H1 (cell line): Measurements from ENCODE around the gene RB1. TPM values are rescaled to one million over a fixed set of nuclear protein-coding genes. Genes with fewer than 3 reads are reported as not detected.

Source experiments
- CTCF ChIA-PET: fragments of 300-600 bp; sonication (Branson Sonifier 250); formaldehyde crosslinking; loops from one replicate; lab custom pipeline; 2021; ENCODE audit not compliant: partially characterized antibody; lab: Charles Lee
- POLR2A ChIA-PET: fragments of 300-600 bp; sonication (Branson Sonifier 250); formaldehyde crosslinking; loops from one replicate; lab custom pipeline; 2021; ENCODE audit warnings: inconsistent platforms; ENCODE audit not compliant: partially characterized antibody; lab: Charles Lee
- DNase-seq, 2 experiments: peaks; one replicate each; pipeline versions ENCODE4 v3.0.0 to v3.0.0-alpha.2; 2010 to 2022; ENCODE audit warnings: low spot score in 2 of 2, low read depth in 1 of 2, mixed read lengths in 1 of 2
- FAIRE-seq: peaks from 2 replicates; lab custom pipeline; 2011; peaks lifted over from hg19 to GRCh38; lab: Jason Lieb, UNC
- H2AFZ ChIP-seq: 2 replicates; pipeline ENCODE4 v1.8.1; 2012; ENCODE audit warnings: low read length, inconsistent platforms
- H2AK5ac ChIP-seq: 2 replicates; pipeline ENCODE4 v1.6.1; 2013; ENCODE audit warnings: low read depth, low read length
- H2BK120ac ChIP-seq: replicated peaks from 2 replicates; pipeline ENCODE3; 2013; ENCODE audit warnings: low read depth, low read length, inconsistent platforms
- H2BK12ac ChIP-seq: 2 replicates; pipeline ENCODE4 v1.6.1; 2013; ENCODE audit warnings: low read depth, low read length
- H2BK15ac ChIP-seq: 2 replicates; pipeline ENCODE4 v1.6.1; 2013; ENCODE audit warnings: low read length
- H2BK20ac ChIP-seq: 2 replicates; pipeline ENCODE4 v1.6.1; 2013; ENCODE audit warnings: low read length
- H2BK5ac ChIP-seq: 2 replicates; pipeline ENCODE4 v1.6.1; 2013; ENCODE audit warnings: low read depth, low read length
- H3K14ac ChIP-seq: 2 replicates; pipeline ENCODE4 v1.6.1; 2013; ENCODE audit warnings: inconsistent platforms; ENCODE audit not compliant: insufficient read length
- H3K18ac ChIP-seq: 2 replicates; pipeline ENCODE4 v1.6.1; 2013; ENCODE audit warnings: low read length; ENCODE audit errors: extremely low read depth
- H3K23ac ChIP-seq: 2 replicates; pipeline ENCODE4 v1.6.1; 2013; ENCODE audit warnings: inconsistent platforms; ENCODE audit not compliant: insufficient read length
- H3K23me2 ChIP-seq: 2 replicates; pipeline ENCODE4 v1.6.1; 2013; ENCODE audit warnings: low read depth, low read length
- H3K27ac ChIP-seq: 2 replicates; pipeline ENCODE4 v1.6.1; 2011; ENCODE audit warnings: low read depth, low read length, inconsistent platforms
- H3K27me3 ChIP-seq, 4 experiments: replicated peaks in 1 of 4; 1 replicate in 1 of 4; 2 replicates in 3 of 4; pipeline versions ENCODE4 v1.6.1 to v1.8.1; 2011 to 2013; ENCODE audit warnings: low read length in 3 of 4, mild to moderate bottlenecking in 3 of 4, inconsistent platforms in 2 of 4, mixed read lengths in 2 of 4, moderate library complexity in 1 of 4; ENCODE audit not compliant: control insufficient read depth in 3 of 4, insufficient read depth in 3 of 4; ENCODE audit errors: extremely low read depth in 1 of 4
- H3K36me3 ChIP-seq, 4 experiments: 2 replicates each; pipeline versions ENCODE4 v1.6.1 to v1.8.1; 2011 to 2013; ENCODE audit warnings: mild to moderate bottlenecking in 4 of 4, low read length in 3 of 4, moderate library complexity in 2 of 4, control low read depth in 1 of 4, inconsistent platforms in 1 of 4; ENCODE audit not compliant: insufficient read depth in 4 of 4, control insufficient read depth in 2 of 4
- H3K4ac ChIP-seq: replicated peaks from 2 replicates; pipeline ENCODE3; 2013; ENCODE audit warnings: low read length, low read depth, mixed read lengths, inconsistent platforms; ENCODE audit not compliant: insufficient read length
- H3K4me1 ChIP-seq, 4 experiments: replicated peaks in 1 of 4; 1 replicate in 1 of 4; 2 replicates in 3 of 4; pipeline versions ENCODE4 v1.6.1 to v1.8.1; 2011 to 2013; ENCODE audit warnings: low read length in 3 of 4, inconsistent platforms in 2 of 4, mixed read lengths in 1 of 4; ENCODE audit not compliant: insufficient read depth in 4 of 4, control insufficient read depth in 3 of 4
- H3K4me2 ChIP-seq, 2 experiments: 2 replicates each; pipeline versions ENCODE4 v1.6.1 to v1.8.1; 2011 to 2013; ENCODE audit warnings: low read depth in 2 of 2, low read length in 2 of 2, control low read depth in 1 of 2, inconsistent platforms in 1 of 2, mild to moderate bottlenecking in 1 of 2; ENCODE audit not compliant: insufficient read depth in 1 of 2
- H3K4me3 ChIP-seq, 4 experiments: fragments of 200-600, 300-600 bp in 1 of 4; sonication (generic), shearing (Covaris generic), sonication (Bioruptor Twin) in 1 of 4; 2 replicates each; pipeline versions ENCODE4 v1.5.1 to v1.8.1; 2011 to 2016; ENCODE audit warnings: low read length in 4 of 4, low read depth in 3 of 4, control low read depth in 2 of 4, inconsistent platforms in 2 of 4, mild to moderate bottlenecking in 2 of 4, mixed read lengths in 1 of 4, moderate library complexity in 1 of 4; ENCODE audit not compliant: insufficient read depth in 2 of 4; ENCODE audit errors: extremely low read depth in 1 of 4
- H3K56ac ChIP-seq: replicated peaks from 2 replicates; pipeline ENCODE3; 2013; ENCODE audit warnings: low read depth, mild to moderate bottlenecking, mixed read lengths, low read length, inconsistent platforms; ENCODE audit not compliant: insufficient read length
- H3K79me1 ChIP-seq: 2 replicates; pipeline ENCODE4 v1.6.1; 2013; ENCODE audit warnings: low read depth, low read length, control low read depth
- H3K79me2 ChIP-seq, 2 experiments: 2 replicates each; pipeline versions ENCODE4 v1.6.1 to v1.8.1; 2012 to 2013; ENCODE audit warnings: low read length in 2 of 2, mild to moderate bottlenecking in 2 of 2, inconsistent platforms in 1 of 2; ENCODE audit not compliant: insufficient read depth in 2 of 2, control insufficient read depth in 1 of 2
- H3K9ac ChIP-seq, 4 experiments: replicated peaks in 1 of 4; 1 replicate in 1 of 4; 2 replicates in 3 of 4; pipeline versions ENCODE4 v1.6.1 to v1.8.1; 2011 to 2013; ENCODE audit warnings: low read depth in 3 of 4, low read length in 3 of 4, control low read depth in 2 of 4, mild to moderate bottlenecking in 2 of 4, moderate library complexity in 2 of 4, inconsistent platforms in 1 of 4; ENCODE audit errors: extremely low read depth in 1 of 4
- H3K9me3 ChIP-seq, 2 experiments: 2 replicates each; pipeline versions ENCODE4 v1.6.1 to v1.8.1; 2012 to 2013; ENCODE audit warnings: mild to moderate bottlenecking in 2 of 2, moderate library complexity in 2 of 2, control low read depth in 1 of 2, inconsistent platforms in 1 of 2, low read depth in 1 of 2, low read length in 1 of 2, mixed read lengths in 1 of 2; ENCODE audit not compliant: insufficient read depth in 2 of 2
- H4K20me1 ChIP-seq, 2 experiments: replicated peaks in 1 of 2; 2 replicates each; pipeline versions ENCODE3 to v1.8.1; 2011 to 2013; ENCODE audit warnings: inconsistent platforms in 2 of 2, low read length in 2 of 2, mild to moderate bottlenecking in 1 of 2; ENCODE audit not compliant: insufficient read depth in 2 of 2, control insufficient read depth in 1 of 2
- H4K5ac ChIP-seq: 2 replicates; pipeline ENCODE4 v1.6.1; 2013; ENCODE audit warnings: low read length, low read depth, mixed read lengths, inconsistent platforms; ENCODE audit not compliant: insufficient read length
- H4K8ac ChIP-seq: 2 replicates; pipeline ENCODE4 v1.8.0; 2013; ENCODE audit warnings: mild to moderate bottlenecking, moderate library complexity, low read length, inconsistent platforms; ENCODE audit not compliant: insufficient read depth; ENCODE audit errors: extremely low read depth
- H4K91ac ChIP-seq: replicated peaks from 2 replicates; pipeline ENCODE3; 2013; ENCODE audit warnings: low read length, mixed read lengths, inconsistent platforms; ENCODE audit not compliant: insufficient read length
- CEBPB ChIP-seq: IDR thresholded peaks from 2 replicates; pipeline ENCODE4 v1.6.1; 2012; ENCODE audit warnings: low read depth, low read length
- EGR1 ChIP-seq: IDR thresholded peaks from 2 replicates; pipeline ENCODE4 v1.6.1; 2011; ENCODE audit warnings: low read depth, low read length, borderline replicate concordance
- WGBS, 2 experiments: shearing (Covaris generic) in 1 of 2; methylation state at CpG; one replicate each; pipeline versions ENCODE4 v1.1.6 to v1.1.7; 2013 to 2015; ENCODE audit warnings: low lambda C conversion rate in 2 of 2, mixed read lengths in 2 of 2, inconsistent platforms in 1 of 2, low coverage in 1 of 2, missing lambda C conversion rate in 1 of 2; ENCODE audit not compliant: insufficient replicate concordance in 2 of 2, insufficient coverage in 1 of 2, insufficient read length in 1 of 2; ENCODE audit errors: extremely low coverage in 1 of 2, missing lambda C conversion rate in 1 of 2; 5-methylcytosine and 5-hydroxymethylcytosine counted together
- polyA plus RNA-seq, 7 experiments: library from polyadenylated mRNA; depleted of rRNA in 3 of 7; stranded (reverse) in 5 of 7; unstranded in 2 of 7; fragments of >200 nt in 5 of 7; fragments of 200-250 nt in 2 of 7; gene quantifications; 1 replicate in 5 of 7; 2 replicates in 1 of 7; 4 replicates in 1 of 7; pipeline versions ENCODE4 v1.2.1 to v1.2.3, GENCODE V29; 2011 to 2013; ENCODE audit warnings: missing spikeins in 2 of 7, mixed read lengths in 2 of 7
- total RNA-seq: library from RNA; stranded (reverse); fragmentation: NEBNext Ultra II Directional; extraction: Animal tissue kit (Norgen Biotek cat#: 25700); gene quantifications from 2 replicates; pipeline ENCODE4 v1.2.1, GENCODE V29; 2021

RB1 gene
- total and polyA plus RNA-seq, 2 of the 8 experiments (the other 6 are each of a cell fraction or from before 2014, with no cell fraction given): 4.1 to 17.5 TPM

DNA sequence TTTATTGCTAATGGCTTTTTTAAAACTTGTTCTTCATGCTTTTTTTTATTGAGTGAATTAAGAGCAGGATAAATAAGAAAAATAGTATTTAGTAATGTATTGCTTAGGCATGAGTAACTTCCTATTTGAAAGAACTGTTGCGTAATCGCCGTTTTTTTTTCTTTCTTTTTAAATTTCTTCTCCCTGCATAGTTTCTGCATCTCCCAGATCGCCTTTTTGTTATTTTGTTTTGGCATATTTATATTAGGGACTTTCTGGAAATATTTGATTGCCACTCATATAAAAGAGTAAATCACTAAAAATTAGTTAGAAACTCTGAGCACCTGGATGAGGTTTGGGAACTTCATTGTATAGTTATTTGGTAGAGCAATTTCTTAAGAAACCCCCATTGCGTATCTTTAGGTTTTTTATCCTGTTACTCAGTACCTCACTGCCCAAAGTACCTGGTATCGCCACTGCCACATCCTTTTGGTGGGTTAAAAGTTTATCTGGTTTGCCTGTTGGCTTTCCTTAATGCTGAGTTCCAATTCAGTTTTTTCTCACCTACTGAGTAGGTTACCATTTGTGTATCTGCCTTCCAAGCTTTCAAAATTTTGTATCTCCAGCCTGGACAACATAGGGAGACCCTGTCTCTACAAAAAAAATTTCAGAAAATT is 145.5 kb downstream of the RB1 start:
- H3K9me3 ChIP-seq: no peaks in the 10 kb centered on the region
- FAIRE-seq: no peak
- no peaks in the 10 kb centered on the region for H4K20me1 ChIP-seq
- no peak overlapping the region for H3K4me3 ChIP-seq
- no peak overlapping the region for H2BK15ac ChIP-seq
- no peak overlapping the region for H4K91ac ChIP-seq
- no peak overlapping the region for H3K23ac ChIP-seq
- peaks cover 0 to 2% (median 0%) of the 10 kb centered on the region in 4 experiments; a peak in 1 of 7 replicates for H3K4me1 ChIP-seq
- H4K8ac ChIP-seq: no peak overlapping the region
- H3K27ac ChIP-seq: no peak overlapping the region
- no peak overlapping the region for H3K9ac ChIP-seq
- H3K36me3 ChIP-seq: no peaks in the 10 kb centered on the region
- no peak overlapping the region for H4K5ac ChIP-seq
- no peak overlapping the region for H2AFZ ChIP-seq
- CTCF ChIA-PET: no interaction called here
- no peaks in the 10 kb centered on the region for H3K79me1 ChIP-seq
- H2BK12ac ChIP-seq: no peak overlapping the region
- H2BK120ac ChIP-seq: no peak overlapping the region
- no peak overlapping the region for H3K18ac ChIP-seq
- no peak overlapping the region for H2BK20ac ChIP-seq
- DNase-seq: no peak
- H3K4ac ChIP-seq: no peak overlapping the region
- no peak overlapping the region for H2BK5ac ChIP-seq
- no peaks in the 10 kb centered on the region for H3K23me2 ChIP-seq
- no peak overlapping the region for H2AK5ac ChIP-seq
- no peaks in the 10 kb centered on the region for H3K27me3 ChIP-seq
- WGBS, 2 experiments: 73% methylated on average over 6 of the region's 6 CpGs; no CpG with 5 or more reads in 1 of the 2 experiments
- POLR2A ChIA-PET: no interaction called here
- no peak overlapping the region for H3K56ac ChIP-seq
- H3K79me2 ChIP-seq: no peaks in the 10 kb centered on the region
- no peak overlapping the region for H3K14ac ChIP-seq
- H3K4me2 ChIP-seq: no peak overlapping the region
- TF ChIP-seq EGR1: no peak
- peak; percentile 97 for TF ChIP-seq CEBPB
